ENCODE data around the gene SMG6. TPM values are rescaled to one million over a fixed set of nuclear protein-coding genes. Genes with fewer than 3 reads are reported as not detected.

The SMG6 gene
- total and polyA plus RNA-seq, 2 donors (not counting 3 experiments of a cell fraction or from before 2014, with no cell fraction given) = 40.1 to 42.2 TPM

DNA sequence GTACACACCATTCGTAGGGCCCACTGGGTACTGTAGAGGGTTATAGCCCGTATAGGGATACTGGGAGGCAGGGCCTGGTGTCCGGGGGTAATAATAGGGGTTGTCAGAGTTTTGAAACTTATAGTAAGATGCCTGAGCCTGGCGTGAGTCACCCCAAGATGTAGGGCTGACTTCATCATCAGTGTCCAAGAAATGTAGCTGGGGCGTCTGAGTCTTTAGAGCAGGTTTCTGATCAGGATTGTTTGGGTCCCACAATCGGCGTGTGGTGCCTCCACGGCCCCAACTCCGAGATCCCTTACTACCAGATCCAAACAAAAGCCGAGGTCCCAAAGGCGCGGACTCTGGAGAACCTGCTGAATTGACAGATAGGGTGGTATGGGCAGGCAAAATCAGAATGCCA is 4.4 kb downstream of the SMG6 start:
- Histone ChIP-seq H3K9me1 (replicated peaks; ENCODE audit: control insufficient read depth, extremely low read depth, insufficient read depth, low read length) (no peaks in the 10 kb centered on the region), H3K9me3 (replicated peaks; ENCODE audit: control insufficient read depth, insufficient read depth, low read length) (no peaks in the 10 kb centered on the region), H3K27me3 (ENCODE audit: control insufficient read depth in 2 of 2, insufficient read depth in 2 of 2, low read length in 2 of 2) (no peaks in the 10 kb centered on the region), H2AFZ (ENCODE audit: low read depth, low read length) (no peak overlapping the region), H3K79me2 (ENCODE audit: control insufficient read depth, insufficient read depth, low read length) (peaks cover 42% of the 10 kb centered on the region), H3K4me3 (replicated peaks in 1 of 3; ENCODE audit: insufficient read depth in 1 of 3, low read depth in 1 of 3, low read length in 3 of 3) (no peak overlapping the region), H3K9ac (replicated peaks; ENCODE audit: extremely low read depth, insufficient read depth, low read length) (no peak overlapping the region), H3K4me2 (ENCODE audit: insufficient read depth, low read length) (no peak overlapping the region), H3K4me1 (ENCODE audit: control insufficient read depth, extremely low read depth, insufficient read depth, low read length) (peaks cover 7% of the 10 kb centered on the region), H3K36me3 (ENCODE audit: control insufficient read depth in 2 of 2, extremely low read depth in 1 of 2, insufficient read depth in 2 of 2, low read length in 2 of 2) (peaks cover 5 to 16% of the 10 kb centered on the region in 2 experiments), H4K20me1 (replicated peaks; ENCODE audit: control insufficient read depth, extremely low read depth, insufficient read depth, low read length) (no peaks in the 10 kb centered on the region), H3K27ac (ENCODE audit: insufficient read depth, low read depth, low read length) (no peak overlapping the region)
- FAIRE-seq (no peak), DNase-seq (ENCODE audit: low read depth, low spot score) (no peak)
- dilution Hi-C loops (cut with MboI; ENCODE audit: extremely low pct_ligation_motif_present, low sequenced_read_pairs) = no loop called here
- BruUV-seq (replicated peaks) = no TSS peak
- POLR2A ChIA-PET = no interaction called here
- TF ChIP-seq FOS (IDR thresholded peaks at IDR 0.05; ENCODE audit: borderline replicate concordance, insufficient read depth, low read length) (no peak), JUN (IDR thresholded peaks at IDR 0.05; ENCODE audit: borderline replicate concordance, insufficient read depth, insufficient read length, low read depth) (no peak), EZH2 (IDR thresholded peaks at IDR 0.05; ENCODE audit: borderline replicate concordance, low read depth, low read length, severe bottlenecking) (no peak), POLR2AphosphoS5 (IDR thresholded peaks at IDR 0.05; ENCODE audit: insufficient read depth, low read depth, low read length) (no peak), GATA2 (IDR thresholded peaks at IDR 0.05; ENCODE audit: insufficient read depth, insufficient read length, low read depth, low read length) (no peak), MYC (IDR thresholded peaks at IDR 0.05; ENCODE audit: low read depth, low read length) (no peak), POLR2A (IDR thresholded peaks at IDR 0.05; ENCODE audit: low read depth, low read length) (no peak)
- TF ChIP-seq, protein P1, sequence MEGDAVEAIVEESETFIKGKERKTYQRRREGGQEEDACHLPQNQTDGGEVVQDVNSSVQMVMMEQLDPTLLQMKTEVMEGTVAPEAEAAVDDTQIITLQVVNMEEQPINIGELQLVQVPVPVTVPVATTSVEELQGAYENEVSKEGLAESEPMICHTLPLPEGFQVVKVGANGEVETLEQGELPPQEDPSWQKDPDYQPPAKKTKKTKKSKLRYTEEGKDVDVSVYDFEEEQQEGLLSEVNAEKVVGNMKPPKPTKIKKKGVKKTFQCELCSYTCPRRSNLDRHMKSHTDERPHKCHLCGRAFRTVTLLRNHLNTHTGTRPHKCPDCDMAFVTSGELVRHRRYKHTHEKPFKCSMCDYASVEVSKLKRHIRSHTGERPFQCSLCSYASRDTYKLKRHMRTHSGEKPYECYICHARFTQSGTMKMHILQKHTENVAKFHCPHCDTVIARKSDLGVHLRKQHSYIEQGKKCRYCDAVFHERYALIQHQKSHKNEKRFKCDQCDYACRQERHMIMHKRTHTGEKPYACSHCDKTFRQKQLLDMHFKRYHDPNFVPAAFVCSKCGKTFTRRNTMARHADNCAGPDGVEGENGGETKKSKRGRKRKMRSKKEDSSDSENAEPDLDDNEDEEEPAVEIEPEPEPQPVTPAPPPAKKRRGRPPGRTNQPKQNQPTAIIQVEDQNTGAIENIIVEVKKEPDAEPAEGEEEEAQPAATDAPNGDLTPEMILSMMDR (IDR thresholded peaks at IDR 0.05; ENCODE audit: extremely low read depth in 1 of 2, insufficient read depth in 1 of 2, low read depth in 1 of 2, low read length in 2 of 2) = no peak
- TF ChIP-seq, protein P2, sequence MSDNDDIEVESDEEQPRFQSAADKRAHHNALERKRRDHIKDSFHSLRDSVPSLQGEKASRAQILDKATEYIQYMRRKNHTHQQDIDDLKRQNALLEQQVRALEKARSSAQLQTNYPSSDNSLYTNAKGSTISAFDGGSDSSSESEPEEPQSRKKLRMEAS (IDR thresholded peaks at IDR 0.05; ENCODE audit: insufficient read depth, insufficient read length) = no peak
- intact Hi-C loops (cut with micrococcal nuclease) = no loop called here
- CTCF ChIA-PET = no interaction called here
